NAMALWA (cell line): ENCODE results near the gene DNAJC5G.
"Not testable (repeated sequence)": the region's sequence is repeated elsewhere in the genome, so short reads cannot be mapped to it uniquely, and the experiment has no call there.

Experiments
- DNase-seq: peaks from one replicate; pipeline ENCODE4 v3.0.0-alpha.2; 2015; ENCODE audit warnings: low spot score

Gene DNAJC5G

DNA sequence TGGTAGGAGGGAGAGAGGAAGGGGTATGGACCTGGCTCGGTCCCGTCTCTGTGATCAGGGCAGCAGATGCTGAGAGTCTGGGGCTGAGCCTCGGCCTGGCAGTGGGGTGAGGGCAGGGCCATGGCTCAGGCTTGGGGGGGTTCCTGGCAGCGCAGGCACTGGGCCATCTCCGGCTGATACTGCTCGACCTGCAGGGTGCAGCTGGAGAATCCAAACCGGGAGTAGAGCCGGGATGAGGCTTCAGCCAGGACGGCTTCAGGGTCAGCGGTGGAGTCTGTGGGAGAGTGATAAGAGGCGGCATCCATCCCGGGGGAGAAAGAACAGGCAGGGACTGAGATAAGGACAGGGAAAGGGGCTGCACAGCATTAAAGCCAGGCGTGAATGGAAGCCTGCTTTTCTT lies 20.0 kb upstream of the DNAJC5G start:
- no peak for DNase-seq

DNA sequence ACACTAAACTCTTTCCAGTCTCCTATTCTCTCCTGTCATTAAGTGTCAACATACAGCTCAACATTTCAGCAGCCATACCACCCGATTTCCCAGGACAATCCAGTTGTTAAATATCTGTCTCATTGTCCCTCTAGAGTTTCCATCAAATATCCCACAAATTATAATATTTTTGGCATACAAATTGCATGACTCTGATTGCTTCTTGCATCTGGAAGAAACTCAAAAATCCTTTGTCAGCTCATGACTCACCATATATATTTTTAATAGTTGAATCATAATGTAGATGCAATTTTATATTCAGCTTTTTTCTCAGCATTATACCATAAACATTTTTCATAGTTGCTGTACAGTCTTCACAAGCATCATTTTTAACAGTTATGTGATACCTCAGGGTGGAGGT lies 19.6 kb upstream of the DNAJC5G start:
- DNase-seq, result no peak

DNA sequence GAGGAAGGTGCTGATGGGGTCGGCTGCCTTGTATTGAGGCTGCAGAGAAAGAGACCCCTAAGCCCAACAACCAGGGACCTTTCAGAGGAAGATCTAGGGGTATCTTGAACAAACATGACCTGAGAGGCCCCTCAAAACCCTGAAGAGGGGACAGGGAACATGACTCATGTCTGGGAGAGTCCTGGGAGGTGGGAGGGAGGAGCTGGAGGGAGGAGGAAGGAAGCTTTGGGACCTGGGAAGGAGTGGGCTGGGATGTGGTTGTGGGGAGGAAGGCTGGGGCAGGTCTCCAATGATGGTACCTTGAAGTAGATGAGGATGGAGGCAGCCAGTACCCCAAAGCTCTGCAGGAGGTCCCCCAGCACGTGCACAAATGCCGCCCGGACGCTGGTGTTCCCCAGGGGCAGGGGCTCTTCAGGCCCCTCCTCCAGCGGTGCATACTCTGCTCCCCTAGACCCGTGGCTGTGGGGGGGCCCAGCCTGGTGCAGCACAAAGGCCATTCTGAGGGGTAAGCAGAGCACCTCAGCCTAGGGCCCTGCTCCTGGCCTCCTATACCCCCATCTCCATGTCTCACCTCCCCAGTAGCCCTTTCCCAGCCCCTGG lies 18.3 kb upstream of the DNAJC5G start:
- no peak for DNase-seq

DNA sequence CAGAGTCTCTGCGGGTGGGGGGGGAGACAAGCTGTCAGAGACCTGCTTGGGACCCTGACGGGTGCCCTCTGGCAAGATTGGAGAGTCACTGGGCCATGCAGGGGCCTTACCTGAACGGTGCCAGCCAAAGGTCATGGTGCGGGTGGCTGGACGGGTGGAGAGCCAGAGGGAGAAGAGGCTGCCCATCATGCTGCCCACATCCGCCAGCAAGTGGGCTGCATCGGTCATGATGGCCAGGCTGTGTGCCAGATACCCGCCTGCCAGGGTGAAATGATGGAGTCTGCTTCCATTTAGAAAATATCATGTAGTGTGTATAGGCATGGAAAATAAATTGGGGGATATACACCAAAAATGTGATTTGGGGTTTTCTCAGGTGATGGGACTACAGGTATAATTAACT lies 17.2 kb upstream of the DNAJC5G start:
- no peak for DNase-seq

DNA sequence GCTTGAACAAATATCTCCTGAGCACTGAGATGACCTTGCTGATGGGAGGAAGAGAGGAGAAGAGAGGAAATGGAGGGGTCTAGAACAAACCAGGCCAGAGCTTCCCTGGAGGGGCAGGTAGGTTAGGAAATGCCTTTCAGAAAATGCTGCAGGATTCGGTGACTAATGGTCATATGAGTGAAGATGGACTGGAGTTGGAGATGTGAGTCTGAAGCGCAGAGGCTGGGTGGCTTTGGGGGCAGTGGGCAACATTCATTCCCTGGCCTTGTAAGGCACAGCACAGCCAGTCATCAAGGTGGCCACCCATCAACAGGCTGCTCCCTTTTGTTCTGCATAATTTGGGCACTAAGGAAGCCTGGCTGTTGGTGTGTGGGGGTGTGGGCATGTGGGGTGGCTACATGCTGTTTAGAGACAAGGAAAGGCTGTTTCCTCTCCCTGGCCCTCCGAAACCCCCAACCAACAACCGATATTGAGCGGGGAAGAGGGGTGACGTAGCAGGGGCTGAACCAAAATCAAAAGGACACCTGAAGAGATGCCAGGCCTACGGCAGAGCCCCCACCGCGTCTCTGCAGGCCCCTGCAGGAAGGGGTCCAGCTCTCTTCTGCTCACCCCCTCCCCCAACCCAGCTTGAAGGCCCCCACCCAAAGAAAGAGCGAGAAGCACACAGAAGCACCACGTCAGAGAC lies 13.8 kb upstream of the DNAJC5G start:
- DNase-seq, result no peak

DNA sequence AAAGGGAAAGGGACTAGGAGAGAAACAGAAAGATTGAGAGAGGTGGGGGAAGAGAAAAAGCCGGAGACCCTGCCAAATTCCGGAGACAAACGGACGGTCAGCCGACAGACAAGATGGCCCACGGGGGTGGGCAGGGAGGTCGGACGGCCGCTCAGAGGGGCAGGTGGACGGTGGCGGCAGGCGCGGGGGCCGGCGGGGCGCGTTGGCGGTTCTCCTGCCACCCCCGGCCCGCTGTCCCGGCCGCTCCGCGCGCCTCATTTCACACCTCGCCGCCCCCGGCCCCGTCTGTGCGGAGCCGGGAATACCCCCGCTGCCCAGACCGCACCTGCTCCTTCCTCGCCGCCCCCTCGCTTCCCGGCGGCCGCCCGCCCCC lies 13.3 kb upstream of the DNAJC5G start:
- DNase-seq, result no peak

DNA sequence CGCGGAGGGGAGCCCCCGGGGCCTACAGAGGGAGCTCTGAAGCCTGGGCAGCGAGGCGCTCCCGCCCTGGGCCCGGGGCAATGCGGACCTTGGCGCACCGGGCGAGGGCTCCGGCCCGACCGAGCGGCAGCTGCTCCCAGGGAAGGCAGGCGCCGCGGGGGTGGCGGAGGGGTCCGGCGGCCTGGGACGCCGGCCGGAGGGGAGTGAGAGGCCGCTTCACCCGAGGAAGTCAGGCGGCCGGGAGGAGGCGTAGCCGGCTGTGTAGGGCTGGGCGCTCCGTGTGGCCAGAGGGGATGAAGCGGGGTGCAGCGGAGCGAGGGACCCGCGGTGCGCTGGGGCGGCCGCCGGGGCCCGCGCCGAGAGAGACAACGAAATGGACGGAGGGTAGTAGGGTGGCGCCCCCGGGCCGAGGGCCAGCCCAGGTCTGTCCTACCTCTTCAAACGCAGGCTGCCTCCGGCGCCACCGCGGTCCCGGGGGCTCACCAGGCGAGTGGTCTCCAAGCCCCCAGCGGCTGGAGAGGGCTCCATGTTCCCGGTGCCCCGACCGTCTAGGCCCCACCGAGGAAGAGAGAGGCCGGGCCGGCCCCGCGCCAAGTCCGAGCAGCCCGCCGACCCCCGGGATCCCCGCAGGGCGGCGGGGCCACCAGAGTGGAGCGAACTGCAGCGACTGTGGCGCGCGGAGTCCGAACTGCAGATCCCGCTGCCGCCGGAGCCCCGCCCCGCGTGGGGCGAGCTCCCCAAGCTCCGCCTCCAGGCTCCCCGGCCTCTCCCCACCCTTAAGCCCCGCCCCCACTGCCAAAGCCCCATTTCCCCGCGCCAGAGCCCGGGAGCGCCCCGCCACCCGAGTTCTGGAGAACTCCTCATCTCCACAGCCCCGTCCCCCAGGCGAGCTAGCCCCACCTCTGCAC lies 12.6 kb upstream of the DNAJC5G start, which contains the start of gene SLC30A3:
Gene SLC30A3, minus strand, starts transcription at position 669 of the 908 bp plus-strand sequence. Its CDS starts 141 bp downstream, at position 528.
- no peak for DNase-seq

DNA sequence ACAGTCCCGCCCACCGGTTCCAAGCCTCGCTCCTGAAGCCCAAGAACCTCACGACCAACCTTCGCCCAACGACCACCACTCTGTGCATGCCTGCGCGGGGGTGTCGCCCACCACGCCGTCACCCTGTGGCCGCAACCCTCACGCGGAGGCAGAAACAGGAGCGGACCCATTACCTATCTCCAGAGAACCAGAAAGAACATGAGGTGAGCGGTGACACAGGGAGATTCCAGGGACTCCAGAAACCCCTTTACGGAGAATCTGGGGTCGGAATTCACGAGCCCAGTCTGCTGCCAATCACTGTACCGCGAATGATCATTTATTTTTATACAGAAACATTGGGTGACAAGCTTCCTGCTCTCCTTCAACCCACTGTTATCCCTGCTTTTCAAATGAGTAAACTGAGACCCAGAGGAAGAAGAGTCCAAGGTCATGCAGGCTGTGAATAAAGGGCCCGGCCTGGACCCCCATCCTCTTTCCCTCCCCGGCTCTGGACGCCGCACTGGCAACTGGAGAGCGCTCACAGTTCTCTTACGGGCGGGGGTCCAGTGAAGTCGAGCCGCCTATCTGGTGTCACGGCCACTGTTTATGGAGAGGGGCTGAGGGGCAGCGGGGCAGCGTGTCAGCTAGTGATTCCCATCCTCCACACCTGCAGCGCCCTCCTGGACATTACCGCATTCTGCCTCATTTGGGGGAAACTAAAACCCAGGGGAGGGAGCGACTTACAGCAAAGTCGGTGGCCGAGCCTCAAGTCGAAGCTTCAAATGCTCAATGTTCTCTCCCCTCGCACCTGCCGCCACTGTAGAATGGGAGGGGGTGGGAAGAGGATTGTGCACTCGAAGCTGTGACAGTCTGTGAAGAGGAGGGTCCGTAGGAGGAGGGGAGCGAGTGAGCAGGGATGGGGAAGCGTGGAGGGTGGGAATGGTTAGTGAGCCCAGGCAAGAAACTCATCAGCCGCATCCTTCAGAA lies 11.7 kb upstream of the DNAJC5G start:
- no peak for DNase-seq

DNA sequence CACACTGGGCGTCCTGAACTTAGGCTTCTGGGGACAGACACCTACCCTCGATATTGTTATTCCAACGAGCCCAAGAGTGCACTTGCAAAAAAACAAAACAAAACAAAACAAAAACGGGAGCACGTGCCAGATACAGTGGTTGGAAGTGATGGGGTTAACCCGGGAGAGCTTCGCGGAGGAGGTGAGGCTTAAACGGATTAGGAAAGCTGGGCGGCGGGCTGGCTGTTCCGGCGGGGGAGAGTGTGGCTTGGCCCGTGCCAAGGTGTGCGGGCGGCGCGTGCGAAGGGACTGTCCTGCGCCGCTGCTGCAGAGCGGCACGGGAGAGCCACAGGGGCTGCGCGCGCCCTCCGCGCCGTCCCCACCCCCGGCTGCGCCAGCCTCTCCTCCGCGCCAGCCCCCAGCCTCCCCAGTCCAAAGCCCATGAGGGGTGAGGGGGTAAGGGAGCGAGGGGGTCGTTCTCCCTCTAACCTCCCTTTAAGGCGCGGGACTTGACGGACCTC lies 10.9 kb upstream of the DNAJC5G start:
- DNase-seq, result no peak

DNA sequence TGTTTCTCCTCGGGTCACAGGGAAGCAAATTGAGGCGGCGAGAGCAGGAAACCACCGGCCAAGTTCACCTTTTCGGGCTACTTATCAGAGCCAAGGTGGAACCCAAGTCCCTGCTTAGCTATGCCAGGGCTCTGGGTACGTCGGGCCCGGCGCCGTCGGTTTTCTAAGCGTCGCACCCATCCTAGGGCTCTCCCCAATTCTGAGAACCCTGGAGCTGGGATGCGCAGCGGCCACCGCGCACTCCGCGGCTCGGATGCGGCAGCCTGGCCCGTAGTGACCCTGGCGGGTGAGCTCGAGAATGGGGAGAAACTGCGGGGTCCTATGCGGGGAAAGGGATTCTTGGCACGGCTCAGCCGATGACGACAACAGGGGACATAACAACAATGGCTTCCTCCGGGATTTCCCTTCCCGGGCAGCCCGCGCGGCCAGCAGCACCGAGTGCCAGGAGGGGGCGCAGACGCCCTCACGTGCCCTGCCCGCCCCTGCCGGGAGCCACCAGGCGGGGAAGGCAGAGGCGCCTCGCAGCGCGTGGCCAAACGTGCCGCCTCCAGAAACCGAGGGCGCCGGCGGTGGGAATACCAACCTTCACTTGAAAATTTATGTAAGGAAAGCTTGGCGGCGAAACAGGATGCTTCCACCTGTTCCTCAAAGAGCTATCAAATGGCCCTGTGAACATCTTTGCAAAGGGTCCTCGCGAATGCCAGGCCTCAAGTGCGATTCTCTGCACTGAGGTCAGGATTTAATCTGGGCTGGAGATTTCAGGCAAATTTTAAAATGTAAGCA lies 10.3 kb upstream of the DNAJC5G start:
- DNase-seq, result peak; percentile 49

DNA sequence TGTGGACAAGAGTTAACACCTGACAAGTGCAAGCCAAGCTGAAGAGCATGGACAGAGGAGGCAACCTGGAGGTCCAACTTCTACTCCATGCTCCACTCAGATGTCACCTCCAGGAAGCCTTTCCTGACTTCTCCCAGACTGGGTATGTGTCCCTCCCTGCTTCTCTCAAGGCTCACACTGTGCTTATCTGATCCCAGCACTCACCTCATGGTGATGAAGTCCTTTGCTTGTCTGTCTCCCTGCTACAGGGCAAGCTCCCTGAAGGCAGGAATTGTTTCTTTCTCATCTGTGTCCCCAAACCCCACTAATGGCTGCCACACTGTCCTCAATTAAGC lies 9.7 kb upstream of the DNAJC5G start:
- DNase-seq, result no peak

DNA sequence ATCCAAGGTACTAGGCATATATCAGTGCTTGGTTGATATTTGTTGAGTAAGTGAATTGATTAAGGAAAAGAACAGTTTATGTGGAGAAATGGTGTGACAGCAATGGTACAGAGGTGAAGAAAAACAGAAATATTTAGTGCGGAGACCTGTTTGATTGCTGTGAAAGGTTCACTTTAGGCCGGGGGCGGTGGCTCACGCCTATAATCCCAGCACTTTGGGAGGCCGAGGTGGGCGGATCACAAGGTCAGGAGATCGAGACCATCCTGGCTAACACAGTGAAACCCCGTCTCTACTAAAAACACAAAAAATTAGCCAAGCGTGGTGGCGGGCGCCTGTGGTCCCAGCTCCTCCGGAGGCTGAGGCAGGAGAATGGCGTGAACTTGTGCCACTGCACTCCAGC lies 6.9 kb upstream of the DNAJC5G start:
- DNase-seq, result not testable (repeated sequence)

DNA sequence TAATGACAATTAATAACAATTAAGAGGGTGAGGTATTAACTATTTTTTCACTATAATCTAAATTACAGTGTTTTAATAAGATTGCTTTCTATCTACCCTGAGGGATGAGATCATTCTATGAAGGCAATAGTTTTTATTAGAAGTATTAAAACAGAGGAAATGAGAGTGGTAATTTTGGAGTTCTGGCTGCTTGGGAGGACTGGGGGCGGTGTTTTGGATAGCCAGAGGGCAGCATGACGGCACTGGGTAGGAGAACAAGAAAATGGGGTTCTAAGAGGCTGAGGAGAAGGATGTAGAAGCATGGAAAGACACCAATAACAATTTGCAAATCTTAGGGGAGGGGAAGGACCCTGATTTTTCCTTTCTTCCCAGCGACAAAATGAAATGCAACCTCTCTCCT lies 5.1 kb upstream of the DNAJC5G start:
- no peak for DNase-seq

DNA sequence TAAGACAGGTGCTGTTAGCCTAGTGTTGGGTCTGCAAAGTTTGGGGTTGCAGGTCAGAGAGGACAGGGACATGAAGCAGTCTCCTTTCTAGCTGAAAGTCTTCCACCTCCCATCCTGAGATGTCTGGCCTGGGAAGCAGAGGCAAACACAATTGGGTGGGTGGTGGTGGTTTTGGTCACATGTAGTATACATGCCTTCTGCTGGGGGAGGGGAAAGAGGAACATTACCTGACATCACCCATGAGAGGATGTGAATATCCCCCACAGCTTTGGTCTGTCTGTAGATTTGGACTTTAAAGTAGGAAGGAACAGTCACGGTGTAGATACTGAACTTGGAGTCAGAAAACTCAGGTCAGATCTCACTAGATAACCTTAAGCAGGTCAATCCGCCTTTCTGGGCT lies 4.6 kb upstream of the DNAJC5G start:
- DNase-seq, result no peak

DNA sequence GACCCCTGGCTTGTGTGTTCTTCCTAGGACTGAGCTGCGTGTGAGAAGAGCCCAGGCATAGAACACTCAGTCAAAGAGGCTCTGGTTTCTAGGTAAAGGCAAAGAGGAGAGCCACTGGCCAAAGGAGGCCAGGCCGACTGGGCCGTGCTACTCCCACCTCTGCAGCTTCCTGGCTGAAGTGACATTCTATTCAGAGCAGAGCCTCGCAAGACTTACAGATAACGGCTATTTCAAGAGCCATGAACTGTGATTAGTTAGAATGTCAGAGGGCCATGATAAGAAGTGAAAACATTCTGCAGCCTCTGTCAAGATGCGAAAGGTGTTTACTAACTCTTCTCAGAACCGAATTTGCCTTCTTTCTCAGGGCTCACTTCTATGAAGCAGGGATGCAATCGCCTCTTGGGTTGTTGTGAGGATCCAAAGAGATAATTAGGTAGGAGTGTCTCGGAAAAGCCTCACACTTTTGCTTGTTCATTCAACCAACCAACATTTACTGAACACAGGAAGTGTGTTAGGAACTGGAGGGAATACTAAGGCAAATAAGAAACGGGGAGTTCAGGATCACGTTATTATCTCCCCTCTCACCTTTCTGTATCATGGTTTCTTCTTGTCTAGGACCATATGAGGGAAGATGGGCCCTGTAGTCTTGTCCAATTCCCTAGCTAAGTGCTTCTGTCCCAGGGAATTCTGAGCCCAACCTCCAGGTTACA lies 3.4 kb upstream of the DNAJC5G start:
- no peak for DNase-seq

DNA sequence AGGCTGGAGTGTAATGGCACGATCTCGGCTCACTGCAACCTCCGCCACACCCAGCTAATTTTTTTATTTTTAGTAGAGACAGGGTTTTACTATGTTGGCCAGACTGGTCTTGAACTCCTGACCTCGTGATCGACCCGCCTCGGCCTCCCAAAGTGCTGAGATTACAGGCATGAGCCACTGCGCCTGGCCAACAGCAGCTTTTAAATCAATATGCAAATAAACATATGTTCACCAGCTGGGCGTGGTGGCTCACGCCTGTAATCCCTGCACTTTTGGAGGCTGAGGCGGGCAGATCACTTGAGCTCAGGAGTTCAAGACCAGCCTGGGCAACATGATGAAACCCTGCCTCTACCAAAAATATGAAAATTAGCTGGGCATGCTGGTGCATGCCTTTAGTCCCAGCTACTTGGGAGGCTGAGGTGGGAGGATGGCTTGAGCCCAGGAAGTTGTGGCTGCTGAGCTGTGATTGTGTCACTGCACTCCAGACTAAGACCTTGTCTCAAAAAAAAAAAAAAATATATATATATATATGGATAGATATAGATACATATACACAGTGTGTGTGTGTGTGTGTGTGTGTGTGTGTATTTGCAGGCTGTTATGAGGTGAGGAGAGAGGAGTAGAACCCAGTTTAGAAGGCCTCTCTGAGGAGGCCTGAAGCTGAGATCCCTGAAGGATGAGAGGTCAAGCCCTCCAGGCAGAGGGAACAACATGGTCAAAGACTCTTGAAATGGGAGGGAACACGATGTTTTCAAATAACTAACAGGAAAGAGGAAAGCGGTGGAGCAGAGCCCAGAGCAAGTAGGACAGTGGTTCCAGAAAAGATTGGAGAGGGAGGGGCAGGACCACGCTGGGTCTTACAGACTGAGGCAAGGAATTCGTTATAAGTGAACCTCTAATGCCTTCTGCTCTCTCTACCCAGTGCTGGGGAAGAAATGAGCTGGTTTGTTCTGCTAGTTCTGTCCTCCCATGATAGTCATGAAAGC lies 2.4 kb upstream of the DNAJC5G start:
- DNase-seq, result not testable (repeated sequence)

DNA sequence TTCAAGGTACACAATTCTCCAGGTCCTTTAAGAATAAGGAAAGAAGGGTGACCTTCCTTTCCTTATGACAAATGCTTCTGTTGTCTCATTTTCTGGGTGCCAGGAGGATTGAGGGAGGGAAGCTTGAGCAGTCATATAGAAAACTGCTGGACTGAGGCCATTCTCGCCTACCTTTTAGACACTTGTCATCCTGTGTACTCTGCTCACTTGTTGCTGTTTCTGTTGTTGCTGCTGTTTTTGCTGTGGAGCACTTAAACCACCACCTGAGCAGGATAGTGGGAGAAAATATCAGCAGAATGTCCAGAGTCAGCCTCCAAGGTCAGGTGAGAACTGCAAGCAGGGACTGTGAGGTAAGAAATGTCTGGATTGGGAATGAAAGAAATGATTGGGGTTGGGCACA lies 2.8 kb downstream of the DNAJC5G start:
- DNase-seq, result no peak

DNA sequence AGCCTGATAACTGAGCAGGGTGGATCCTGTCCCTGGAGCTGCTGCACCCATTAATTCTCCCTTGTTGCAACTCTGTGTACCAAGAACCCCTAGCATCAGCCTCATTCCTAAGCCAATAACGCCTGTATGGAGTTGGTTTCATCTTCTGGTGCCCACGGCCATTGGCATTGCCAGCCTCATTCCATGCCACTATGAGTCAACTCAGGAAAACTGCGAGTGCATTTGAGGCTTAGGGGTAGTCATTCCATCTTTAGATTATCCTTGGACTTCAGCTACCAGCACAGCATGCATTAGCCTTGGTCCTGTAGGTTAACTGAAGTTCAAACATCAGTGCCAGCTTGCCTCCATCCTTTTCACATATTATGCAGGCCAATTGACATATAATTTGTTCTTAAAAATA lies 5.6 kb downstream of the DNAJC5G start:
- no peak for DNase-seq

DNA sequence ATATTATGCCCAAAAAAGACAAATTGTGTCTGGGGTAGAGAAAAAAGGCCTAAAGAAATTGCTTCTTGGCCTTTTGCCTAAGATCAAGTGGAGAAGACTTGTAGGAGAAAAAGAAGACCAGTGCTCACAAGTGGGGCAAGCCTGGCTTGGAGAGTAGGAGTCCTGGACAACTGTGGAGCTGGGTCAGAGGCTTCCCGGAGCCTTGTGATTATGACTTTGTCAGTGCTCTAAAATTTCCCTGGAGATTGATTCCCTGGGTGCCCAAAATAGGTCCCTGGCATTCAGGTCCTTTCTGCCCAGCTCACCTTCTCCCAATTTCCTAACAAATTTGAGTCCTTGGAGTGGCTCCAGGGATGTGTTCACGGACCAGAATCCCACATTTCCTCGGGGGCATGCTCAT lies 6.2 kb downstream of the DNAJC5G start:
- DNase-seq, result no peak
